OCI-LY7 (cell line): ENCODE results near the gene RITA1. TPM values are rescaled to one million over a fixed set of nuclear protein-coding genes. Genes with fewer than 3 reads are reported as not detected.

Experiments used
- BruUV-seq: library from RNA; stranded (reverse); fragments of 400-500 nt; replicated peaks from 2 replicates; lab custom pipeline; 2021; lab: Mats Ljungman, UMichigan
- CTCF ChIA-PET: fragments of 300-600 bp; sonication (Branson Sonifier 250); formaldehyde crosslinking; loops from one replicate; lab custom pipeline; 2022; ENCODE audit warnings: antibody characterized with exemption; ENCODE audit not compliant: unreplicated experiment; lab: Charles Lee
- POLR2A ChIA-PET: fragments of 300-600 bp; sonication (Branson Sonifier 250); formaldehyde crosslinking; loops from one replicate; lab custom pipeline; 2022; ENCODE audit warnings: antibody characterized with exemption; lab: Charles Lee
- DNase-seq: peaks from one replicate; pipeline ENCODE4 v3.0.0-alpha.2; 2015; ENCODE audit warnings: low spot score
- H2AFZ ChIP-seq: fragments of 200-600 bp; sonication (generic), shearing (Covaris generic); 2 replicates; pipeline ENCODE4 v1.6.1; 2014; ENCODE audit warnings: mild to moderate bottlenecking, antibody characterized with exemption, low read length, moderate library complexity
- H3K27ac ChIP-seq: fragments of 200-600 bp; sonication (generic); 2 replicates; pipeline ENCODE4 v1.5.1; 2014; ENCODE audit warnings: mixed run types, low read depth, mild to moderate bottlenecking, moderate library complexity, low read length, inconsistent platforms; ENCODE audit not compliant: poor library complexity, severe bottlenecking
- H3K36me3 ChIP-seq: fragments of 200-600 bp; sonication (generic); 2 replicates; pipeline ENCODE4 v1.6.1; 2014; ENCODE audit warnings: mild to moderate bottlenecking, antibody characterized with exemption, low read length, moderate library complexity, mixed read lengths; ENCODE audit not compliant: insufficient read depth
- H3K4me1 ChIP-seq: fragments of 200-600 bp; sonication (generic); 2 replicates; pipeline ENCODE4 v1.5.1; 2014; ENCODE audit warnings: mild to moderate bottlenecking, low read length; ENCODE audit not compliant: insufficient read depth, poor library complexity, severe bottlenecking
- H3K4me2 ChIP-seq: fragments of 200-600 bp; sonication (generic); 2 replicates; pipeline ENCODE4 v1.6.1; 2014; ENCODE audit warnings: mild to moderate bottlenecking, low read length
- H3K4me3 ChIP-seq: fragments of 200-600 bp; sonication (generic); 2 replicates; pipeline ENCODE4 v1.5.1; 2014; ENCODE audit warnings: mild to moderate bottlenecking, low read depth, low read length; ENCODE audit not compliant: poor library complexity, severe bottlenecking
- H3K79me2 ChIP-seq: fragments of 200-600 bp; sonication (generic); 2 replicates; pipeline ENCODE4 v1.6.1; 2016; ENCODE audit warnings: low read depth, mild to moderate bottlenecking, low read length, moderate library complexity, mixed read lengths; ENCODE audit not compliant: insufficient read depth
- H3K9me2 ChIP-seq: fragments of 200-600 bp; sonication (generic); 2 replicates; pipeline ENCODE4 v1.6.1; 2016; ENCODE audit warnings: mild to moderate bottlenecking, low read length, mixed read lengths; ENCODE audit not compliant: insufficient read depth
- H3K9me3 ChIP-seq: fragments of 200-600 bp; sonication (generic); 2 replicates; pipeline ENCODE4 v1.6.1; 2014; ENCODE audit warnings: mild to moderate bottlenecking, mixed run types, low read length, mixed read lengths
- H4K20me1 ChIP-seq: fragments of 200-600 bp; sonication (generic); 2 replicates; pipeline ENCODE4 v1.6.1; 2014; ENCODE audit warnings: mild to moderate bottlenecking, antibody characterized with exemption, low read length, moderate library complexity, mixed read lengths; ENCODE audit not compliant: insufficient read depth
- EZH2phosphoT487 ChIP-seq: fragments of 200-600 bp; sonication (generic); IDR thresholded peaks from 2 replicates; pipeline ENCODE4 v1.6.1; 2018; ENCODE audit warnings: low read depth, borderline replicate concordance, mild to moderate bottlenecking, mixed run types, antibody characterized with exemption, low read length, moderate library complexity, mixed read lengths
- intact Hi-C: fragments of 100-400 bp; cut with micrococcal nuclease; formaldehyde crosslinking; loops from one replicate; pipeline ENCODE4 v1.10.0; 2022; ENCODE audit not compliant: unreplicated experiment
- total RNA-seq, 2 experiments: library from RNA; depleted of rRNA in 1 of 2; stranded (reverse); fragments of >200 nt in 1 of 2; shearing (Covaris generic) in 1 of 2; gene quantifications; 2 replicates each; pipeline ENCODE4 v1.2.3, GENCODE V29; 2014 to 2022
- TF ChIP-seq, protein P1 (sequence below): fragments of 200-600 bp; sonication (generic); conservative IDR thresholded peaks from 2 replicates; pipeline ENCODE4 v1.5.1; 2014; ENCODE audit warnings: mild to moderate bottlenecking, antibody characterized with exemption, low read length, moderate library complexity, mixed read lengths

RITA1 gene
- total RNA-seq, 2 experiments from 2014 or later, result 68.6 to 90.8 TPM

DNA sequence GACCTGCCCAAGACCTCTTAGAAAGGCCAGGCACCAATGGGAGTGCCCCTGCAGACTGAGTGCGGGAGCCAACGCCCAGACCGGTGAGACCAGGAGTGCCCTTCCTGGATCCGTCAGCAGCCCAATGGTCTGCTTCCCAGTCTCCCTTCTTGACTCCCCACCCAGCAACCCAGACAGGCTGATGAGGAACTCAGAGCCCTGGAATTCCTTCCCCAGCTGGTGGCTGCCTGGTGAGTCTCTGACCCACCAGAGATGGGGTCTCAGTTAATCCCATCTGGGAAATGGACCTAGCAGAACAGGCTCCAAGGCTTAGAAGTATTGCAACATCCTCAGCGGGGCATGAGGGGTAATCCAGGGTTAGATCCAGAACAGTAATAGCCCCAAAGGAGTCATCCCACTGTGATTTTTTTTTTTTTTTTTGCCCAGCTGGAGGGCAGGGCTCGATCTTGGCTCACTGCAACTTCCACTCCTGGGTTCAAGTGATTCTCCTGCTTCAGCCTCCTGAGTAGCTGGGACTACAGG is 48.5 kb upstream of the RITA1 start:
- no peak for DNase-seq

DNA sequence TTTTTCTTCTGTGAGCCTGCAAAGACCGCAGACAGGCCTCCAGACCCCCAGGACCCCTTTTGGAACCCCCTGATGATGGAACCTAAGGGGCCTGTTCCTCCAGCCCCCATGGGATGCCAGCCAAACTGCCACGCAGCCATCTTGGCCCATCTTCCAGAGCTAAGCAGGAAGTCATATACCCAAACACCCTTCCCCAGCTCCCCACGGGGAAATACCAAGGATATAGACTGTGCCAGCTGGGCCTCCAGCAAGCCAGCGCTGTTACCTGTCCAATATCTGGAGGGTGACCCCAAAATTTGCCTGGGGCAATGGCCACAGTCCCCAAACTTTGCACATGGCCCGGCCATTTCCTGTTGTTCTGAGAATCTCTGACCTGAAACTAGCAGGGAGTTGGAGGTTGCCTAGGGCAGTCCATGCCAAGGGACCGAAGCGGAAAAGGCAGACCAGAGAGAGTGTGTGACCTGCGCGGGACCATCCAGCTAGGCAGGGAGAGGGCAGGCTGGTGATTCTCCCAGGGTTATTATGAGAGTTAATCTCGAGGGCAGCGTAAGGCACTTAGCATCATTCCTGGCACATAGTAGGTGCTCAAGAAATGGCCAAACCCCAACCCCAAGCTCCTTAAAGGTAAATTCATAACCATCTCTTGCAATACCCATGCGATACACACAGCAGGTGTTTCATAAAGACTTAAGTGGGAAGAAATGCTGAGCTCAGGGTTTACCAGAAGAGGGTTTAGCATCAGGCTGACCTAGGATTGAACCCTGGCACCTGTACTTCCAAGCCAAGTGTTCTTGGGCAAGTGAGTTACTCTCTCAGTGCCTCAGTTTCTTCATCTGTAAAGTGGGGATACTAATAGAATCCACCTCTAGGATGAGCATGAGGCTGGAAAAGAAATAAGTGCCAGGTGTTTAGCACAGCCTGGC is 47.4 kb upstream of the RITA1 start:
- 0 out of 2 replicates have a peak, but pooled peaks cover 6% of the 10 kb centered on the region for H4K20me1 ChIP-seq
- no peaks in the 10 kb centered on the region for H3K9me3 ChIP-seq
- ChIA-PET CTCF (interaction anchor here (0.7 to 1.5 kb wide), 2 partner anchors 15 to 16 kb away, joined by 3 read pairs; no protein-coding TSS in a partner anchor), POLR2A (interaction anchor here (0.7 to 2.1 kb wide), 7 partner anchors 11 to 142 kb away, joined by 3 to 5 read pairs (median 4); no protein-coding TSS in a partner anchor)
- H3K4me3 ChIP-seq, result no peak overlapping the region
- H3K27ac ChIP-seq, result peak overlapping the region; percentile 8
- no TSS peak for BruUV-seq
- H3K9me2 ChIP-seq, result no peaks in the 10 kb centered on the region
- H3K4me2 ChIP-seq, result no peak overlapping the region
- H2AFZ ChIP-seq, result peak overlapping the region; percentile 12; the same call in 1 of the 2 replicates
- no peak for DNase-seq
- H3K79me2 ChIP-seq, result peaks cover 23% of the 10 kb centered on the region
- no peak for TF ChIP-seq EZH2phosphoT487
- TF ChIP-seq, protein P1, sequence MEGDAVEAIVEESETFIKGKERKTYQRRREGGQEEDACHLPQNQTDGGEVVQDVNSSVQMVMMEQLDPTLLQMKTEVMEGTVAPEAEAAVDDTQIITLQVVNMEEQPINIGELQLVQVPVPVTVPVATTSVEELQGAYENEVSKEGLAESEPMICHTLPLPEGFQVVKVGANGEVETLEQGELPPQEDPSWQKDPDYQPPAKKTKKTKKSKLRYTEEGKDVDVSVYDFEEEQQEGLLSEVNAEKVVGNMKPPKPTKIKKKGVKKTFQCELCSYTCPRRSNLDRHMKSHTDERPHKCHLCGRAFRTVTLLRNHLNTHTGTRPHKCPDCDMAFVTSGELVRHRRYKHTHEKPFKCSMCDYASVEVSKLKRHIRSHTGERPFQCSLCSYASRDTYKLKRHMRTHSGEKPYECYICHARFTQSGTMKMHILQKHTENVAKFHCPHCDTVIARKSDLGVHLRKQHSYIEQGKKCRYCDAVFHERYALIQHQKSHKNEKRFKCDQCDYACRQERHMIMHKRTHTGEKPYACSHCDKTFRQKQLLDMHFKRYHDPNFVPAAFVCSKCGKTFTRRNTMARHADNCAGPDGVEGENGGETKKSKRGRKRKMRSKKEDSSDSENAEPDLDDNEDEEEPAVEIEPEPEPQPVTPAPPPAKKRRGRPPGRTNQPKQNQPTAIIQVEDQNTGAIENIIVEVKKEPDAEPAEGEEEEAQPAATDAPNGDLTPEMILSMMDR, result no peak
- peaks cover 23% of the 10 kb centered on the region for H3K36me3 ChIP-seq
- intact Hi-C loops, result no loop called here
- peaks cover 70% of the 10 kb centered on the region for H3K4me1 ChIP-seq

More for the DNA sequence above, 48.5 kb upstream of the RITA1 start:
- CTCF ChIA-PET, result no interaction called here
- no peak overlapping the region for H2AFZ ChIP-seq
- peak overlapping the region; percentile 63 for H3K27ac ChIP-seq
- H3K4me3 ChIP-seq, result no peak overlapping the region
- H3K4me1 ChIP-seq, result peaks cover 70% of the 10 kb centered on the region
- POLR2A ChIA-PET, result interaction anchor here (0.7 to 2.1 kb wide), 4 partner anchors 12 to 141 kb away, joined by 3 to 5 read pairs (median 4); no protein-coding TSS in a partner anchor
- no peaks in the 10 kb centered on the region for H3K9me3 ChIP-seq
- H3K36me3 ChIP-seq, result peaks cover 34% of the 10 kb centered on the region
- intact Hi-C loops, result no loop called here
- no peaks in the 10 kb centered on the region for H3K9me2 ChIP-seq
- 0 out of 2 replicates have a peak, but pooled peaks cover 6% of the 10 kb centered on the region for H4K20me1 ChIP-seq
- H3K4me2 ChIP-seq, result 0 out of 2 replicates have a peak overlapping the region, but pooled peaks have one; percentile 65
- TF ChIP-seq, protein P1, result no peak
- TF ChIP-seq EZH2phosphoT487, result no peak
- peaks cover 34% of the 10 kb centered on the region for H3K79me2 ChIP-seq
- no TSS peak for BruUV-seq
